ENCODE results near the gene CBR3.
A peak's percentile ranks its signal among the peaks of the same experiment; 100 is the strongest.
"Not testable (repeated sequence)": the region's sequence is repeated elsewhere in the genome, so short reads cannot be mapped to it uniquely, and the experiment has no call there.

The CBR3 gene

DNA sequence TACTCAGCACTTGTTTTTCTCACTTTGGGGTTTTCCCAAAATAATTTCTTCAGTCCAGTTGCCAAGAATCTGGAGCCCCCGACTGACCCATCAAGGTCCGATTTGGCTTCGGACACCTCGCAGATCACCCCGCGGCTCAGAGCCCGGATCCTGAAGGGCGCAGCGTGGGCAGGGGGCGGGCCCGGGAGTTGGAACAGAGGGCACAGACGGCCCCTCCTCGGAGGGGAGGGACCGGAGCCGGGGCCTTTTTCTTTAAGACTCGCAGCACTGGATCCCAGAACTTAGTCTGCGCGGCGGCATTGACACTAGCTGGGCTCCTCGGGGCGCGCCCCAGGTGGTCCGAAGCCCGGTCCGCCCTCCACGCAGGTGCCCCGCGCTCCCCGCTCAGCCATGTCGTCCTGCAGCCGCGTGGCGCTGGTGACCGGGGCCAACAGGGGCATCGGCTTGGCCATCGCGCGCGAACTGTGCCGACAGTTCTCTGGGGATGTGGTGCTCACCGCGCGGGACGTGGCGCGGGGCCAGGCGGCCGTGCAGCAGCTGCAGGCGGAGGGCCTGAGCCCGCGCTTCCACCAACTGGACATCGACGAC lies at the start of gene CBR3:
TSS of gene CBR3 (plus strand) at position 277 of the 588 bp plus-strand sequence. CDS start at position 391, 114 bp downstream.
- DNase-seq: peak; percentile 84

DNA sequence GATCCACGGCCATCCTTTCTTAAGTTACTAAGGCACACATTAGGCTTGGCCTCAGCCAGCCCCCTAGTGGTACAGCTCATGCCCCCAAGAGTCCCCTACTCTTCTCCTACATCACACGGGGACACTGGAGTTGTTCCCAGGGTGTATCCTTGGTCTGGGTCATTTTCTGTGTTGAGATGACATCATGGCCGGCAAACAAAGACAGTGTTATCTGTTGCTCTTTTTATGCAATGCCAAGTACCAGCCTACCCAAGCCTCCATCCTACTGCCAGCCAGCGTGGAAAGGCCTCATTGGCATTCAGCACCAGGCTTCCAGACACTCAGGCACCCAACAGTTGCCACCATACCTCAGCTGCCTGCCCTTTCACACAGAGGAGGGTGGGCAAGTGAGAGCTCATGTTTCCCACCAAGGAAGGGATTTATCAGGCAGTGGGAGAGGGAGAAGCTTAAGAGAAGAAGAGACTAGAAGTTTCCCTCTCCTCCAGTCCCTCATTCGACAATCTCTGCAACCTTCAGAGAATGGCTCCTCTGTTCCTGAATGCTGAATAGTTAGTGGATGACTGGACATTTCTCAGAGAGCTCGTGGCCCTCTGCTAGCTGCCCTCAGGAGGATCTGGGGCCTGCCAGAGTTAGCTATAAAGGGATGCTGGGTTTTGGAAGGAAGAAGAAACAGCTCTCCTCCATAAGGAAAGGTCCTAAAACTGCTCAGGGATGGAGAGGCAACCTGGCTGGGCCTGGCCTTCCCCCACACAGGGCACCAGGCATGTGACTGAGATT lies 47.3 kb upstream of the CBR3 start:
- no peak for DNase-seq

DNA sequence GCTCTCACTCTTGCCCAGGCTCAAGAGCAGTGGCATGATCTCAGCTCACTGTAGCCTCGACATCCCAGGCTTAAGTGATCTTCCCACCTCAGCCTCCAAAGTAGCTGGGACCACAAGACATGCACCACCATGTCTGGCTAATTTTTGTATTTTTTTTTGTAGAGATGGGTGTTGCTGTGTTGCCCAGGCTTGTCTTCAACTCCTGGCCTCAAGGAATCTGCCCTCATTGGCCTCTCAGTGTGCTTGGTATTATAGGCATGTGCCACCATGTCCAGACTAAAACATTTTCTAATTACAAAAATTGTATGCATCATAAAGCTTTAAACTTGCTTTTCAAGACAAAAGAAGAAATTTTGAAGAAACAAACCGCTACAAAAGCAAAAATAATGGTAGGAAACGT lies 44.9 kb upstream of the CBR3 start:
- no peak for DNase-seq

DNA sequence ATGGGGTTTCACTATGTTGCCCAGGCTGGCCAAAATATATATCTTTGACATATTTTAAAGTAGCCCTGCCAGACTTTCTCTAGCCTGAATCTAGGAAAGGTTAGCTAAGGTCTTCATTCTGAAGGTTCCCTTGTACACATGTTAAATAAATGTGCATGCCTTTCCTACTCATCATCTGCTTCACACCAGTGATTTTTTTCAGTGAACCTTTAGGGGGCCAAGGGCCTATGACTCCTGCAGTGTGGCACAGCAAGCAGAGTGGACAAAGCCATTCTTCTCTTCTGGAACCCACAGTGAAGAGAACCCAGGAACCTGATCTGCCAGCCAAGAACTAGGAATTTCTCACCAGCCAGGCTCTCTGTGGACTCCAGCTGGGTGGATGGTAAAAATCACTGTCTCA lies 42.2 kb upstream of the CBR3 start:
- no peak for DNase-seq

DNA sequence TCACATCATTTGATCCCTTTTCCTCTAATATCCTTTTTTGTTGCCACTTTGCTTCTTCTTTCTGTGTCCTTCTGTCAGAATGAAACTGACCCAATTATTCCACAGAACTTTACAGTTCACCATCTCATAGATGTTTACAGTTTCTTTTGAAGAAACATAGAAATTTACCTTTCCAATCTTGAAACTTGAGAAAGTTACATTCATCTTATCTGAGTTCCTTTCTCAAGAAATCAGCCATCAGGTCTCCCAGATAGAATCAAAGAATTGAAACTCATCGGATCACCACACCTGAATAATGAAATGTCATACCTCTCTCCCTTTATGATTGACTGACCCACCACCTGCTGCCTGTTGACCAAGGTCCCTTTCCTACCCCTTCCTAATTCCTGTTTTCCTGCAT lies 41.4 kb upstream of the CBR3 start:
- no peak for DNase-seq

DNA sequence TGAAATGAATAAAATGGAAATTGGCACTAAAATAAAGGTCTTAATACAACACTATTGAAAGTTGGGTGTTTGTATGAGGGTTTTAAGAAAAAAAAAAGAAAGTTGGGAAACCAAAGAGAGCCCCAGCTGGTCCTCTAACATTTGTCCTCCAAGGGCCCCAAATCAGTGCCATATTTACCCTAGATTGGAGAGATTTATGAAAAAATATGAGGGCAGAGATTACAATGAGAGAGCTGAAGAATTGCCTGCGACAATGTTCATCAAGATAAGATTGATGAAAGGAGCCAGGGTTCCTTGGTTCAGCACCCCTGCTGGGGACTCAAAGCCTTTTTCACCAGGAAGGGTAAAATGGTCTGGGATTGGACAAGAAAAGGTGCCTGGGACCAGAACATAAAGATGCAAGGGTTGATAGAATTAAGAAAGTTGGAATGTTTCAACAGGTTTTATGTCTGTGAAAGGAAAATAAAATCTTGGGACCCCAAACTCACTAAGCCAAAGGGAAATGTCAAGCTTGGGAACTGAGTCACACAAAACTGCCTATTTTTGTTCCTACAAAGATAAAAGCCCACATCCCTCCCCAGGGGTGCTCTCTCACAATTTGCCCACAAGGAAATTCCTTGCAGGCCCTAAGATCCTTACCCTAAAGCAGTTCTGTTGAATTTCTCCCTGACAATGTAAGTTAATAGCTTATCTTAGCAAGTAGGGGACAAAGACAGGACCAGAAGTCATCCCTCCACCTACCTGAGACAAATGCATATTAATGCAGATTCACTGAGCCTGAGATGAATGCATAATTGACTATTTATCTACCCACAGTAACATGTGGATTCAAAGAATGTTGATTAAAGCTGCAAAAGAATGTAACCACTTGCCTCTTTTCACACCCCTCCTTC lies 38.2 kb upstream of the CBR3 start:
- DNase-seq: no peak

DNA sequence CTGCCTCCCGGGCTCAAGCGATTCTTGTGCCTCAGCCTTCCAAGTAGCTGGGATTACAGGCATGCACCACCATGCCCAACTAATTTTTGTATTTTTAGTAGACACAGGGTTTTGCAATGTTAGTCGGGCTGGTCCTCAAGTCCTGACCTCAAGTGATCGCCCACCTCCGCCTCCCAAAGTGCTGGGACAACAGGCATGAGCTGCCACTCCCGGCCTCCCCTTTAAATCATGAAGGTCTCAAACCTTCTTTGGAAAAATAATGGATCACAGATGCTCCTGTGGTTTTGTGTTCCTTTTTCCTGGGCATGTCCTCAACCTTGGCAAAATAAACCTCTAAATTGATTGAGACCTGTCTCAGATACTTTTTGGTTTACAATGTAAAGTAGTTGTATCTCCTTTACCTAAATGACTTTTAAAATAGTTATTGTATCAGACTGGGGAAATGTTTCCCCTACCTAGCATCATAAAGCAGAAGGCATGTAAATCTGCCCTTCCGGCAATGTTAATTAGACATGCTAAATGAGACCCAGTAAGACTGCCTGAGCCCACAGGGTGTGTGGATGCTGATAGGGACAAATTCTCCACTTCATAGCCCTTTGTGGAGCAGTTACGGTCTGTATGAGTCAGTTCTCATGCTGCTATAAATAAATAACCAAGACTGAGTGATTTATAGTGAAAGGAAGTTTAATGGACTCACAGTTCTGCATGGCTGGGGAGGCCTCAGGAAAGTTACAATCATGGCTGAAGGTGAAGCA lies 37.3 kb upstream of the CBR3 start:
- no peak for DNase-seq

DNA sequence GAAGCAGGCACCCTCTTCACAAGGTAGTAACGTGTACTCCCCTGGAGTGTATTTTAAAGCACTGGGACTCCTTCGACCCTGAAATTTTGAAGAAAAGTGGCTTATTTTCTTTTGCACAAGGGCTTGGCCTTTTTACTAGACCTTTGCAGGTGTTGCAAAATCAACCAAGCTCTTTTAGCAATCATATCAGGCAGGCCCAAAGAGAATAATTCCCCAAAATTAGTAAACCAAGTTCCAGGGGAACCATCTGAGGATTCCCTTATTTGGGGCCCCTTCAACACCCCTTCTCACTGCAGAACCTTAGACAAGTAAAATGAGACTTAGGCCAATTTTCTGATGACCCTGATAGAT lies 36.7 kb upstream of the CBR3 start:
- no peak for DNase-seq

DNA sequence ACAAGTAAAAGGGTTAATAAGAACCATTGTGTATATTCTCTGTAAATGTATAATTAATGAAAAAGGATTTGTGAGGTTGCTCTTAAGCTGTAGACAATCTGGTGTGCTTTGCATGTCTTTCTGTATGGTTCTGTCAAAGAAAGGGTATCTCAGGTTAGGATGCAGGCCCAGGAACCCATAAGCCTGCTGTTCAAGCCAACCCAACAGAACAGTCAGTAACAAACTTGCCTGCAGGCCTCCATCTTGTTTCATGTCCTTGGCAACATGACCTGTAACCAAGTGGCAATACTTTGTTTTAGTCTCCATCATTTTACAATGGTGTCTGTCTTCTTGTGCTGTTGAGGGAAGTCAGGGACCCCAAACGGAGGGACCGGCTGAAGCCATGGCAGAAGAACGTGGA lies 35.9 kb upstream of the CBR3 start:
- no peak for DNase-seq

DNA sequence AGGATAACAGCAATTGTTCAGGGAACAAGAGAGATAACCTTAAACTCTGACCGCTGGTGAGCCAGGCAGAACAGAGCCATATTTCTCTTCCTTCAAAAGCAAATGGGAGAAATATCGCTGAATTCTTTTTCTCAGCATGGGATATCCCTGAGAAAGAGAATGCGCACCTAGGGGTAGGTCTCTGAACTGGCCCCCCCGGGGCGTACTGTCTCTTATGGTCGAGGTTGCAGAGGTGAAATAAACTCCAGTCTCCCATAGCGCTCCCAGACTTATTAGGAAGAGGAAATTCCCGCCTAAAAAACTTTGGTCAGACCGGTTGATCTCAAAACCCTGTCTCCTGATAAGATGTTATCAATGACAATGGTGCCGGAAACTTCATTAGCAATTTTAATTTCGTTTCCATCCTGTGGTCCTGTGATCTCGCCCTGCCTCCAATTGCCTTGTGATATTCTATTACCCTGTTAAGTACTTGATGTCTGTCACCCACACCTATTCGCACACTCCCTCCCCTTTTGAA lies 35.1 kb upstream of the CBR3 start:
- DNase-seq: not testable (repeated sequence)

DNA sequence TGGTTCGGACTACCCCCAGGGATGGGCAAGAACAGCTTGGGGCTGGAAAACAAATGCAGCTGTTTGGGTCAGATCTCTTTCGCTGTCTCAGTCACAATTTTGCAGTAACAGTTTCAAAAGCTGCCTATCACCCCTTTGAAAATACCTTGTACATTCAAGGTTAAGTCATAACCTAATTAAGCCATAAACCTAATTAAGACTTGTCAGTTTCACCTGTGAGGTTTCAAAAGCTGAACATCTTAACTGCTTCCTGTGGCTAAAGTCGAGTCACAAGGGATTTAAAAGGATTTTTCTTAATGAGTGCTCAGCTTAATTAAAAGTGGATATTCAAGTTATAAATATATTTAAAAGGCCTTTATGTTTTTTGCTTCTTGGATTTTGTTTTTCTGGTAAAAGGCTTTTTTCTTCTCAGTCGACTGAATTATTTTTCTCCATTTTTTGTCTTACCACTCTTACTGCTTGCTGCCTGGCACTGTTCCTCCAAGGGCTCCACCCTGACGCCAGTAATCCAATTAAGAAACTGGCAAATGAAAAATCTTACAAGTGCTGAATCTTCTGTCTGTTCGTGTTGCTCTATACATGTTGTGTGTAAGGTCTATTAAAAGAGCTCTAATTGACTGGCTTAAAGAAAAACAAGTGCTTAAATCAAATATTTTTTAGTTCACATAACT lies 33.8 kb upstream of the CBR3 start:
- DNase-seq: no peak

DNA sequence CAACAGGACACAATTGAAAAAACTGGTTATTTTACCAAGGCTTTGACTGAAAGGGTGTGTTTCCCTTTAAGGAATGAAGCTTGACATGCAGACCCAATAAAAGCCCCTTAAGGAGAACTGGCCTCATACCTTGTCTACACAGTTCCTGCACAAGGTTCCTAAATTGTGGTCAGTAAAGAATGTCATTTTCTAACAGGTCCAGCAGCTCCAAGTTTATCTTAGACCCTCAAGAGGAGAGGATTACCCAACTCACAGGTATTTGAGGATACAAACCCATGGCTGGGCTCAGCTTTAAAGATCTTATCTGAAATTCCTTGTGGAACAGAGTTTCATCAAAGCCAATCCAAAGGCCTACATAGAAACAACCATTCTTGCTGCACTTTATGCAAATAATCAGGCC lies 31.4 kb upstream of the CBR3 start:
- no peak for DNase-seq

DNA sequence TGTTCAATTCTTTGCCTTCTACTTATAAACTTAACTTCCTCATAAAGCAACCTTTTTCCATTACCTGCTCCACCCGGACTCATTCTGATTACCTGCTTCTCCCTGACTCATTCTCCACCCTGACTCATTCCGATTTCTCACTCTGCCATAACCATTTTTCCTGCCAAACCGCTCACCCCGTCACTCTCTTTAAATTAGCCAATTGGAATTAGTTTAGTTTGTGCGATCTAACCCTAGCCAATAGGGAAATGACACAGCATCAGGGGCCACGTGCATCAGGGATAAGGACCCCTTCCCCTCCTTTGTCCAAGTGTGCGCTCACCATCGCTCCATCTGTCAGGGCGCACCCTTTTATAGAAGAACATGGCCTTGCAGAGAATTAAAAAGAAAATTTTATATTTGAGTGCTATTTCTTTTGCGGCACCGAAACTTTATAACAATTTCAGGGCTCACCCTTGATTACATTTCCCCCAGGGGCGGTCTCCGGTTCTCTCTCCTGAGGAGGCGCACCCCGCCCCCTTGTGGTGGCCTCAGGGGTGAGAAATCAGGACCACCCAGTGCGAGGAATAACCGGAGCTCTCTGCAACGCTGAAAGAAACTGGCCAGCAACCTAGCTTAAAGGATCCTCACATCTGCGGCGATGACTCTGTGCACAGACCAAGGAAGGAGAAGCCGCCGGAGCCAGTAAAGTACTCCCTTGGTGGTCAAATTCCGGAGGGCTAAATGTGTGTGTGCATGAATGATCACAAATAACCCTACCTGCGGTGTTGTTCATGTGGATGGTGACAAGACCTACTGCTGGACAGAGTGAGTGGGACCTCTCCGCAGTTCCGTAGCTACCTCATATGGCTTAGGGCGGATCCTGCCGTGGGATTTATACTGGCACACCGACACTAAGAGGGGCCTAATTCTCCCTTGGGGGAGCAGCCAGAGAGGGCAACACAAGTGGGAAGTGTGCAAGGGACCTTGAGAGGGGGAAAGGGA lies 30.3 kb upstream of the CBR3 start:
- peak; percentile 35 for DNase-seq

DNA sequence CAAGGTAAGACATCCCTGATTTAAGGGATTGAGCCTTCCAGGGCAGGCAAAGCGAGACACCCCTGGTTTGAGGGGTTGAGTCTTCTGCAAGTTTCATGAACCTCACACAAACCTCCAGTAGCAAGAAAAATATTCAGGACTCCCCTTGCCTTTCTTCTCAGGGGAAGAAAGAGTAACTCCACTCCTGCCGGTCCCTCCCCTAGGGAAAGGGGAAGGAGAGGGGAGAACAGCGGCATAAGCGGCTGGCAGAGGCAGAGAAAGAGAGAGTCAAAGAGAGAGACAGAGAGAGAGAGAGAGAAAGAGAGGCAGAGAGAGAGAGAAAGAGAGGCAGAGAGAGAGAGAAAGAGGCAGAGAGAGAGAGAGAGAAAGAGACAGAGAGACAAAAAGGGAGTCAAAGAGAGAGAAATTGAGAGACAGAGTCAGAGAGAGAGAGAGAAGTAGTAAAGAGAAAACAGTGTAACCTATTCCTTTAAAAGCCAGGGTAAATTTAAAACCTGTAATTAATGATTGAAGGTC lies 29.5 kb upstream of the CBR3 start:
- no peak for DNase-seq

DNA sequence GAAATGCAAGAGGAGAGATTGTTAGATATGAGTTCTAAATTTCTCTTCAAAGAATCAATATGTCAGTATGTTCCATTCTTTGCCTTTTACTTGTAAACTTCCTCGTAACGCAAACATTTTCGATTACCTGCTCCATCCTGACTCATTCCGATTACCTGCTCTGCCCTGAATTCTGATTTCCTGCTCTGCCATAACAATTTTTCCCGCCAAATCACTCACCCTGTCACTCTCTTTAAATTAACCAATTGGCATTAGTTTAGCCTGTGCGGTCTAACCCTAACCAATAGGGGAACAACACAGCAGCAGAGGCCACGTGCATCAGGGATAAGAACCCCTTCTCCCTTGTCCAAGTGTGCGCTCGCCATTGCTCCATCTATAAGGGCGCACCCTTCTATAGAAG lies 25.0 kb upstream of the CBR3 start:
- DNase-seq: no peak

DNA sequence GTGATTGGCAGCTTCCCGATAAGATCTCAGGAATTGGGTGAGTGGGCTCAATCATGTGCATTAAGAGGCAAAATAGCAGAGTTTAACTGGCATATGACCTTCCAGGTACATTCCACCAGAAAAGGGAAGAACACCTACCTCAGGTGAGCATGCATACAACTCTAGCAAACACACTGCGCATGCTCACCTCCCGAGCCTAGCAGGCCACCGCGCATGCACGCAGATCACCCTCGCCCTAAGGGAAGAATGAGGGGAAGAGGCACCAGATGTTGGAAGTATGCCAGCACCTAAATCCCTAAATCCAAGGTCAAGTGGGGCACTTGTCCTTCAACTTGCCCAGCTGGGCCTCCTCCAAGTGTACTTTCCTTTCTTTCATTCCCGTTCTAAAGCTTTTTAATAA lies 23.6 kb upstream of the CBR3 start:
- no peak for DNase-seq

DNA sequence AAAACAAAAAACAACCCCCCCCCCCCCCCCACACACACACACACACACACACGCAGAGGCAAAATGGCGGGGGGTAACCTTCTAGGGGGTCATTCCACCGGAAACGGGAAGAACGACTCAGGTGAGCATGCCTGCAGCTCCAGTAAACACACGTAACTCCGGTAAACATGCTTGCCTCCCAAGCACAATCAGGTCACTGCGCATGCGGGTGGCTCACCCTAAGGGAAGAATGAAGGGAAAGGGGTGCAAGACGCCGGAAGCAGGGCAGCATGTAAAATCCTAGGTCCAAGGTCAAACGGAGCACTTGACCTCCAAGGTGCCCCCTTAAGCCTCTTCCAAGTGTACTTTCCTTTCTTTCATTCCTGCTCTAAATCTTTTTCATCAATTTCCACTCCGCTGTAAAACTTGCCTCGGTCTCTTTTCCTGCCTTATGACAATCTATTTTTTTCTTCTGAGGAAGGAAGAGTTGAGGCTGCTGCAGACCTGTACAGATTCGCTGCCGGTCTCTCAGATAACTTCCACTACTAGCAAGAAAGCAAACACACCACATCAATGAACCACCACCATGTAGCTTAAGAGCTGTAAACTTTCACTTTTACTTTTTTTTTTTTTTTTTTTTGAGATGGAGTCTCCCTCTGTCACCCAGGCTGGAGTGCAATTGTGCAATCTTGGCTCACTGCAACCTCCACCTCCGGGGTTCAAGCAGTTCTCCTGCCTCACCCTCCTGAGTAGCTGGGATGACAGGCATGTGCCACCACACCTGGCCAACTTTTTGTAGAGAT lies 21.0 kb upstream of the CBR3 start:
- peak; percentile 55 for DNase-seq

DNA sequence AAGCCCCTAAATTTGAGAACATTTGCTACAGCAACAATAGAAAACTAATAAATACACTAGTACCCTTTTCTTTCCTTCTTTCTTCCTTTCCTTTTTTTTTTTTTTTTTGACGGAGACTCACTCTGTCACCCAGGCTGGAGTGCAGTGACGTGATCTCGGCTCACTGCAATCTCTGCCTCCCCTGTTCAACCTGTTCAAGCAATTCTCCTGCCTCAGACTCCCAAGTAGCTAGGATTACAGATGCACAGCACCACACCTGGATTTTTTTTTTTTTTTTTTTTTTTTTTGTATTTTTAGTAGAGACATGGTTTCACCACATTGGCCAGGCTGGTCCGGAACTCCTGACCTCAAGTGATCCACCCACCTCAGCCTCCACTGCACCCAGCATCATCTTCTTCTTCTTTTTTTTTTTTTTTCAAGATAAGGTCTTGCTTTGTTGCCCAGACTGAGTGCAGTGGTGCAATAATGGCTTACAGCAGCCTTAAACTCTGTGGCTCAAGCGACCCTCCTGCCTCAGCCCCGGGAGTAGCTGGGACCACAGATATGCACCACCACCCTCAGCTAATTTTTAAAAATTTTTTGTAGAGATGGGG lies 19.6 kb upstream of the CBR3 start:
- DNase-seq: peak; percentile 16

DNA sequence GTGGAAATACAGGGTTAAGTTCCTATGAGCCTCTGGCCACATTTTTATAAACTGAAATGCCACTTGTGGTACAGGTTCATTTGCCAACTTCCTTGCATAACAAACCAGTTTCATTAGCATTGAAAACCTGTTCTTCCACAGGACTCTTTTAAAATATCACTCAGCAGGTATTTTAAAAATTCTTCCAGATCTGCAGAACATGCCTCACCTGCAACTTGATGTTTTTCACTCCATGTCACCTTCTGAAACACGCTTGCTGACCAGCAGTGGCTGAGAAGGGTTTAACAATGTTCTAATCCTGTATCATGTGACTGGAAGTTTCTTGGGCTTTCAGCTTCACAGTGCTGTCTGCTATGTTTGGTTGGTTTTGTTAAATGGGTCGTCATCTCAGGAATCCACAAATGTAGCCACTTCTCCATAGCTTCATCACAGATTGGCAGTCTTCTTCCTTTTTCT lies 17.6 kb upstream of the CBR3 start:
- DNase-seq: no peak

Measured in RPMI8226 (cell line).